ENCODE results near the gene SURF4. TPM values are rescaled to one million over a fixed set of nuclear protein-coding genes. Genes with fewer than 3 reads are reported as not detected.

Gene SURF4
- polyA plus RNA-seq, 3 donors = 61.4 to 175 (median 157) TPM

DNA sequence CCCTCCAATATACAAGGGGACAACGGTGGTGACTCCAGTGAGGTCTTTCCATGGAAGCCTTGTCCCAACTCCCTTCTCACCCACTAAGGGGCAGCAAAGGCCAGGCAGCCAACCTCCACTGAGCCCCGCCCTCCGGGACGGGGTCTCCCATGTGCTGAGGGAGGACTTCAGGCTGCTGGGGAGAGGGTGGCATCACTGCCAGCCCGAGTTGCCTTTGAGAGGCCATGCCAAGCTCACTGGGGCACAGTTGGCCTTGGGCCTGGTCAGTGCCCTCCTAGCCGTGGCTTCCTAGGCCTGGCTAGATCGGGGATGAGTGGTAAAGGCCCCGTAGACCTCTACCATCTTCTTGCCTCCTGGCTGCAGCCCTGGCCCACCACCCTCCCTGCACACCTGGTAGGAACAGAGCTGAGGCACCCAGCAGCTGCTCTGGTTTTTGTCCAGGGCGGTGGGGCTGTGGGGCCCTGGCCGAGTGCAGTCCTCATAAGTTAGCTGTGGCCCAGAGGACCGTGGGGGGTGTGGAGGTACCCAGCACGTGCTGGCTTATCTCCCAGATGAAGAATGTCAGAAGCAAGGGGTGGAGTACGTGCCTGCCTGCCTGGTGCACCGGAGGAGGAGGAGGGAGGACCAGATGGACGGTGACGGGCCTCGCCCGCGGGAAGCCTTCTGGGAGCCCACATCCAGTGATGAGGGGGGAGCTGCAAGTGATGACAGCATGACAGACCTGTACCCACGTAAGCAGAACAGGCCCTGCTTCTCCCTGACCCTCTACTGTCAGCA is 16.3 kb downstream of the SURF4 start:
- no peak for TF ChIP-seq CTCF (IDR thresholded peaks at IDR 0.05)
- H3K9me3 ChIP-seq (replicated peaks in 1 of 2; ENCODE audit: control insufficient read depth in 1 of 2, insufficient read depth in 1 of 2, low read length in 2 of 2) = no peaks in the 10 kb centered on the region
- peaks cover 49% of the 10 kb centered on the region for H4K20me1 ChIP-seq (ENCODE audit: insufficient read depth, low read length)
- H3K9ac ChIP-seq (ENCODE audit: insufficient read depth, low read length, poor library complexity, severe bottlenecking) = no peak overlapping the region
- peaks cover 26% of the 10 kb centered on the region for H3K79me2 ChIP-seq (ENCODE audit: insufficient read depth, low read length)
- Mint-ChIP-seq H3K27ac (peak overlapping the region in 6 of 7 donors; percentile 12 to 63 (median 55)), H3K27me3 (ENCODE audit: low read depth in 3 of 3) (peaks cover 0 to 2% (median 0%) of the 10 kb centered on the region in 3 donors), H3K4me1 (peaks cover 37% of the 10 kb centered on the region), H3K4me3 (no peak overlapping the region), H3K36me3 (peaks cover 51 to 58% of the 10 kb centered on the region in 2 donors), H3K9me3 (peaks cover 0 to 1% (median 0%) of the 10 kb centered on the region in 7 donors)
- H3K4me2 ChIP-seq (replicated peaks; ENCODE audit: extremely low read depth, low read length, poor library complexity, severe bottlenecking) = no peak overlapping the region
- H3K27me3 ChIP-seq (ENCODE audit: control insufficient read depth in 2 of 2, insufficient read depth in 2 of 2, low read length in 2 of 2) = no peaks in the 10 kb centered on the region
- no peak overlapping the region for H3K4me3 ChIP-seq (replicated peaks in 1 of 3; ENCODE audit: low read depth in 2 of 3, low read length in 3 of 3)
- WGBS (ENCODE audit: insufficient coverage) = 84% methylated on average over 18 of the region's 20 CpGs
- intact Hi-C loops (cut with micrococcal nuclease) = no loop called here
- H3K27ac ChIP-seq (ENCODE audit: low read depth in 1 of 2, low read length in 2 of 2) = no peak overlapping the region
- DNase-seq = no peak
- H3K4me1 ChIP-seq (ENCODE audit: control insufficient read depth in 1 of 2, insufficient read depth in 2 of 2, low read length in 2 of 2) = peaks cover 27 to 32% of the 10 kb centered on the region in 2 donors
- H3K36me3 ChIP-seq (replicated peaks in 1 of 2; ENCODE audit: control insufficient read depth in 1 of 2, insufficient read depth in 2 of 2, low read length in 2 of 2) = peaks cover 43 to 56% of the 10 kb centered on the region in 2 donors
- H2AFZ ChIP-seq (ENCODE audit: insufficient read depth, low read depth, low read length, poor library complexity, severe bottlenecking) = no peak overlapping the region

GRCh38 chr9:133357656-133358055 is 18.2 kb downstream of the SURF4 start:
- Mint-ChIP-seq H3K9me3 (peaks cover 0 to 1% (median 0%) of the 10 kb centered on the region in 7 donors), H3K27me3 (ENCODE audit: low read depth in 3 of 3) (peaks cover 0 to 2% (median 2%) of the 10 kb centered on the region in 3 donors), H3K4me3 (peak overlapping the region; percentile 30 to 72), H3K36me3 (peaks cover 44 to 56% of the 10 kb centered on the region in 2 donors), H3K4me1 (peaks cover 42% of the 10 kb centered on the region), H3K27ac (no peak overlapping the region)
- Histone ChIP-seq H3K27me3 (ENCODE audit: control insufficient read depth in 2 of 2, insufficient read depth in 2 of 2, low read length in 2 of 2) (no peaks in the 10 kb centered on the region), H3K36me3 (replicated peaks in 1 of 2; ENCODE audit: control insufficient read depth in 1 of 2, insufficient read depth in 2 of 2, low read length in 2 of 2) (peaks cover 39 to 55% of the 10 kb centered on the region in 2 donors), H3K27ac (ENCODE audit: low read depth in 1 of 2, low read length in 2 of 2) (no peak overlapping the region), H2AFZ (ENCODE audit: insufficient read depth, low read depth, low read length, poor library complexity, severe bottlenecking) (no peak overlapping the region), H3K79me2 (ENCODE audit: insufficient read depth, low read length) (peaks cover 26% of the 10 kb centered on the region), H3K9me3 (replicated peaks in 1 of 2; ENCODE audit: control insufficient read depth in 1 of 2, insufficient read depth in 1 of 2, low read length in 2 of 2) (no peaks in the 10 kb centered on the region), H3K4me2 (replicated peaks; ENCODE audit: extremely low read depth, low read length, poor library complexity, severe bottlenecking) (no peak overlapping the region), H4K20me1 (ENCODE audit: insufficient read depth, low read length) (peaks cover 53% of the 10 kb centered on the region), H3K4me1 (ENCODE audit: control insufficient read depth in 1 of 2, insufficient read depth in 2 of 2, low read length in 2 of 2) (peaks cover 29 to 35% of the 10 kb centered on the region in 2 donors), H3K9ac (ENCODE audit: insufficient read depth, low read length, poor library complexity, severe bottlenecking) (no peak overlapping the region), H3K4me3 (replicated peaks in 1 of 3; ENCODE audit: low read depth in 2 of 3, low read length in 3 of 3) (no peak overlapping the region)
- no peak for TF ChIP-seq CTCF (IDR thresholded peaks at IDR 0.05)
- 95% methylated on average over 14 of the region's 14 CpGs for WGBS (ENCODE audit: insufficient coverage)
- intact Hi-C loops (cut with micrococcal nuclease) = loop anchor here in 1 of 2 donors (2.0 kb wide), 1 partner anchor 17 kb away; no protein-coding TSS in a partner anchor
- no peak for DNase-seq

Measured in CD14-positive monocyte (primary cell).